H9 (cell line): ENCODE data around the gene NRP1. TPM values are rescaled to one million over a fixed set of nuclear protein-coding genes. Genes with fewer than 3 reads are reported as not detected.

ENCODE experiments used
- DNase-seq: peaks from one replicate; pipeline ENCODE4 v3.0.0-alpha.2; 2017
- H2AFZ ChIP-seq: one replicate; pipeline ENCODE4 v1.6.1; 2013; ENCODE audit warnings: mild to moderate bottlenecking, low read length, control low read depth, moderate library complexity
- H2AK5ac ChIP-seq: 2 replicates; pipeline ENCODE4 v1.6.1; 2013; ENCODE audit warnings: low read length, control low read depth, mixed read lengths; ENCODE audit not compliant: insufficient read length
- H2BK120ac ChIP-seq: one replicate; pipeline ENCODE4 v1.6.1; 2013; ENCODE audit warnings: low read depth, mild to moderate bottlenecking, low read length, control low read depth, inconsistent platforms; ENCODE audit not compliant: poor library complexity, severe bottlenecking
- H2BK12ac ChIP-seq: 2 replicates; pipeline ENCODE4 v1.6.1; 2013; ENCODE audit warnings: low read length, control low read depth, mixed read lengths, low read depth; ENCODE audit not compliant: insufficient read length
- H2BK15ac ChIP-seq: 2 replicates; pipeline ENCODE4 v1.6.1; 2013; ENCODE audit warnings: low read depth, low read length, control low read depth
- H2BK20ac ChIP-seq: one replicate; pipeline ENCODE4 v1.6.1; 2013; ENCODE audit warnings: low read depth, mild to moderate bottlenecking, low read length, control low read depth, inconsistent platforms; ENCODE audit not compliant: poor library complexity, severe bottlenecking
- H2BK5ac ChIP-seq: 2 replicates; pipeline ENCODE4 v1.6.1; 2013; ENCODE audit warnings: low read length, control low read depth, mixed read lengths; ENCODE audit not compliant: insufficient read length
- H3K14ac ChIP-seq: 2 replicates; pipeline ENCODE4 v1.6.1; 2013; ENCODE audit warnings: low read length, control low read depth; ENCODE audit not compliant: insufficient read depth
- H3K18ac ChIP-seq: 2 replicates; pipeline ENCODE4 v1.6.1; 2013; ENCODE audit warnings: low read depth, mild to moderate bottlenecking, mixed read lengths, low read length, control low read depth; ENCODE audit not compliant: insufficient read length
- H3K23ac ChIP-seq: 2 replicates; pipeline ENCODE4 v1.6.1; 2013; ENCODE audit warnings: low read length, control low read depth, mixed read lengths, low read depth; ENCODE audit not compliant: insufficient read length
- H3K23me2 ChIP-seq: 2 replicates; pipeline ENCODE4 v1.6.1; 2013; ENCODE audit warnings: low read depth, mild to moderate bottlenecking, mixed read lengths, low read length, control low read depth; ENCODE audit not compliant: insufficient read length, poor library complexity, severe bottlenecking
- H3K27ac ChIP-seq: 2 replicates; pipeline ENCODE4 v1.5.1; 2013; ENCODE audit warnings: low read length, control low read depth, mixed read lengths, low read depth; ENCODE audit not compliant: insufficient read length
- H3K27me3 ChIP-seq: 2 replicates; pipeline ENCODE4 v1.6.1; 2013; ENCODE audit warnings: low read length, control low read depth, inconsistent platforms; ENCODE audit not compliant: insufficient read depth
- H3K4ac ChIP-seq: 2 replicates; pipeline ENCODE4 v1.6.1; 2013; ENCODE audit warnings: low read depth, mild to moderate bottlenecking, control low read depth, inconsistent platforms, low read length, moderate library complexity
- H3K4me1 ChIP-seq: 2 replicates; pipeline ENCODE4 v1.6.1; 2013; ENCODE audit warnings: low read length, control low read depth, inconsistent platforms; ENCODE audit not compliant: insufficient read depth
- H3K4me2 ChIP-seq: 2 replicates; pipeline ENCODE4 v1.6.1; 2013; ENCODE audit warnings: low read length, control low read depth, mixed read lengths; ENCODE audit not compliant: insufficient read length, insufficient read depth
- H3K56ac ChIP-seq: 2 replicates; pipeline ENCODE4 v1.6.1; 2013; ENCODE audit warnings: low read depth, mild to moderate bottlenecking, mixed read lengths, low read length, control low read depth; ENCODE audit not compliant: insufficient read length
- H3K79me1 ChIP-seq: 2 replicates; pipeline ENCODE4 v1.6.1; 2013; ENCODE audit warnings: low read depth, mild to moderate bottlenecking, moderate library complexity, low read length, control low read depth, inconsistent platforms; ENCODE audit not compliant: insufficient read depth, poor library complexity, severe bottlenecking
- H3K79me2 ChIP-seq: 2 replicates; pipeline ENCODE4 v1.6.1; 2013; ENCODE audit warnings: low read length, control low read depth, inconsistent platforms; ENCODE audit not compliant: insufficient read depth
- H3K9ac ChIP-seq: 2 replicates; pipeline ENCODE4 v1.6.1; 2013; ENCODE audit warnings: low read length, control low read depth, mixed read lengths; ENCODE audit not compliant: insufficient read length; ENCODE audit errors: extremely low read depth
- H3K9me3 ChIP-seq: one replicate; pipeline ENCODE4 v1.6.1; 2013; ENCODE audit warnings: low read depth, low read length, inconsistent platforms; ENCODE audit not compliant: control insufficient read depth
- H3T11ph ChIP-seq: one replicate; pipeline ENCODE4 v1.6.1; 2013; ENCODE audit warnings: mild to moderate bottlenecking, low read length, control low read depth, inconsistent platforms
- H4K20me1 ChIP-seq: one replicate; pipeline ENCODE4 v1.6.1; 2013; ENCODE audit not compliant: control insufficient read depth, insufficient read length, insufficient read depth
- H4K5ac ChIP-seq: 2 replicates; pipeline ENCODE4 v1.6.1; 2013; ENCODE audit warnings: low read depth, mild to moderate bottlenecking, mixed read lengths, low read length, control low read depth; ENCODE audit not compliant: insufficient read length
- H4K8ac ChIP-seq: replicated peaks from 2 replicates; pipeline ENCODE4 v1.6.1; 2013; ENCODE audit warnings: low read length, control low read depth, mixed read lengths, low read depth; ENCODE audit not compliant: insufficient read length
- H4K91ac ChIP-seq: 2 replicates; pipeline ENCODE4 v1.6.1; 2013; ENCODE audit warnings: low read depth, mild to moderate bottlenecking, moderate library complexity, mixed read lengths, low read length, control low read depth; ENCODE audit not compliant: insufficient read length
- H3K27ac Mint-ChIP-seq, 3 experiments: 2 replicates in 2 of 3; 3 replicates in 1 of 3; pipeline ENCODE4 v1.8.0; 2020 to 2021; ENCODE audit warnings: mixed read lengths in 3 of 3, mild to moderate bottlenecking in 1 of 3, moderate library complexity in 1 of 3
- H3K27me3 Mint-ChIP-seq: 2 replicates; pipeline ENCODE4 v1.8.0; 2021; ENCODE audit warnings: low read depth, mild to moderate bottlenecking, moderate library complexity, mixed read lengths
- H3K36me3 Mint-ChIP-seq, 3 experiments: 2 replicates in 2 of 3; 3 replicates in 1 of 3; pipeline ENCODE4 v1.8.0; 2020 to 2021; ENCODE audit warnings: low read depth in 3 of 3, mixed read lengths in 3 of 3; ENCODE audit not compliant: insufficient read depth in 1 of 3
- H3K4me1 Mint-ChIP-seq, 2 experiments: 2 replicates each; pipeline ENCODE4 v1.8.0; 2020; ENCODE audit warnings: mixed read lengths in 2 of 2
- H3K4me3 Mint-ChIP-seq, 2 experiments: 2 replicates in 1 of 2; 3 replicates in 1 of 2; pipeline ENCODE4 v1.8.0; 2020 to 2021; ENCODE audit warnings: mild to moderate bottlenecking in 2 of 2, mixed read lengths in 2 of 2, moderate library complexity in 1 of 2
- H3K9me3 Mint-ChIP-seq, 2 experiments: 2 replicates in 1 of 2; 3 replicates in 1 of 2; pipeline ENCODE4 v1.8.0; 2020; ENCODE audit warnings: mild to moderate bottlenecking in 2 of 2, mixed read lengths in 2 of 2, moderate library complexity in 1 of 2
- CTCF ChIP-seq: fragments of 200-600 bp; sonication (generic); conservative IDR thresholded peaks from 3 replicates; pipeline ENCODE4 v1.8.0; 2021; ENCODE audit warnings: antibody characterized with exemption, mild to moderate bottlenecking
- WGBS: extraction: QIAGEN DNeasy Blood & Tissue Kit; methylation state at CpG from one replicate; pipeline ENCODE4 v1.1.7; 2013; ENCODE audit warnings: missing lambda C conversion rate, low lambda C conversion rate, mixed read lengths; ENCODE audit not compliant: insufficient read length; ENCODE audit errors: extremely low coverage; 5-methylcytosine and 5-hydroxymethylcytosine counted together
- total RNA-seq: library from RNA; stranded (reverse); gene quantifications from 2 replicates; pipeline ENCODE4 v1.2.1, GENCODE V29; 2021

The NRP1 gene
- total RNA-seq, 1 experiment from 2014 or later = 4.6 TPM

- Histone ChIP-seq H2BK5ac (no peak overlapping the region), H3K4me2 (no peak overlapping the region)
- TF ChIP-seq CTCF = no peak
Measured at GRCh38 chr10:33262871-33263270, 71.6 kb downstream of the NRP1 start.

More at GRCh38 chr10:33262871-33263270, 71.6 kb downstream of the NRP1 start:
- DNase-seq = no peak
- no peaks in the 10 kb centered on the region for H3K27me3 Mint-ChIP-seq
- Histone ChIP-seq H2BK120ac (no peak overlapping the region), H3K27me3 (no peaks in the 10 kb centered on the region), H2BK12ac (no peak overlapping the region), H3K56ac (no peak overlapping the region), H4K5ac (no peak overlapping the region), H2BK15ac (no peak overlapping the region), H3K14ac (no peak overlapping the region), H3K9me3 (no peaks in the 10 kb centered on the region), H2BK20ac (no peak overlapping the region), H3K9ac (no peak overlapping the region), H3K79me2 (no peaks in the 10 kb centered on the region), H3K79me1 (no peaks in the 10 kb centered on the region), H3K4me1 (no peaks in the 10 kb centered on the region), H4K91ac (no peak overlapping the region), H3K23me2 (no peaks in the 10 kb centered on the region), H3K18ac (no peak overlapping the region), H4K8ac (no peak overlapping the region), H2AK5ac (no peak overlapping the region), H3T11ph (no peak overlapping the region), H3K27ac (no peak overlapping the region), H3K23ac (no peak overlapping the region), H3K4ac (no peak overlapping the region), H2AFZ (no peak overlapping the region), H4K20me1 (no peaks in the 10 kb centered on the region)
- H3K4me1 Mint-ChIP-seq = peaks cover 12 to 14% of the 10 kb centered on the region in 2 experiments
- no CpG with 5 or more reads among the region's 3 CpGs for WGBS
- no peak overlapping the region for H3K4me3 Mint-ChIP-seq
- no peak overlapping the region for H3K27ac Mint-ChIP-seq
- no peaks in the 10 kb centered on the region for H3K9me3 Mint-ChIP-seq
- no peaks in the 10 kb centered on the region for H3K36me3 Mint-ChIP-seq
